GM21423 (cell line): ENCODE measurements around the gene DDX3Y.
A peak's percentile ranks its signal among the peaks of the same experiment; 100 is the strongest.

ENCODE experiments used
- ATAC-seq: cut with Tn5 transposase; IDR thresholded peaks from one replicate; pipeline ENCODE4 v1.9.1; 2021; ENCODE audit warnings: mild to moderate bottlenecking, moderate library complexity; ENCODE audit not compliant: unreplicated experiment

The DDX3Y gene

GRCh38 chrY:12904618-12905516 lies at the start of gene DDX3Y:
Gene DDX3Y, plus strand, starts transcription at chrY:12904868. Its CDS starts 69 bp downstream, at chrY:12904937.
- ATAC-seq = peak; percentile 84

DNA sequence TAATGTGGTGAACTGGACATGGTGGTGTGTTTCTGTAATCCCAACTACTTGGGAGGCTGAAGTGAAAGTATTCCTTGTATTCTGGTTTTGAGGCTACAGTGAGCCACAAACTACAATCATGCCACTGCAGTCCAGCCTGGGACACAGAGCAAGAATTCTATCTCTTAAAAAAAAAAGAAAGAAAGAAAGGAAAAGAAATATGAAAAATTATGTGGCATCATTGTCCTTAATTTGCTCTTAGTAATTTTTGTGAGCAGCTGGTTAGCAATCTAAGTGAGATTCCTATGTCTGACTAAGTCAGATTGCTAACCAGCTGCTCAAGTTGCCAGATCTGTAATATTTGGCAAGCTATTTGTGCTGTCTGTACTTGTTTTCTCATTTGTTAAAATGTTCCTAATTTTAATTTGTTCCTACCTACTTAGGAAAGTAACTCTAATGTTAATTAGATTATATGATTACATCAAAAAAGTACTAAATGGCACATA lies 48.8 kb upstream of the DDX3Y start:
- no peak for ATAC-seq

DNA sequence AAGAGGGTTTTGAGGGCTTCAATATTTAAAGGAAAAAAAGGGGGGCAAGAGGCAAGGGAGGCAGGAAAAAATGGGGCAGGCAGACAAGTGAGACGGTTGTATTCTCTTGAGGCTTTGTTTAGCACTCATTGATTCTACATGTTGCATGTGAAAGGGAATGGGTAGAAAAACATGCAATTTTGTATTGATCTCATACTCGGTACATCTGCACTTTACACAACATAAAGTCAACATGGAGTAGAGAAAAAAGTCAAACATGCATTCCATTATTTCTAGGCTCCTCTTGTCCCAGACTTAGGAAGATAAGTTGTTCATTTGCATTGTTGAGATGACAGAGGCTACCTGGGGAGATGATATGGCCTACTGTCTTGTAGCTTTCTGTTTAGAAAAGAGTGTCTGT lies 36.7 kb upstream of the DDX3Y start:
- ATAC-seq = no peak

DNA sequence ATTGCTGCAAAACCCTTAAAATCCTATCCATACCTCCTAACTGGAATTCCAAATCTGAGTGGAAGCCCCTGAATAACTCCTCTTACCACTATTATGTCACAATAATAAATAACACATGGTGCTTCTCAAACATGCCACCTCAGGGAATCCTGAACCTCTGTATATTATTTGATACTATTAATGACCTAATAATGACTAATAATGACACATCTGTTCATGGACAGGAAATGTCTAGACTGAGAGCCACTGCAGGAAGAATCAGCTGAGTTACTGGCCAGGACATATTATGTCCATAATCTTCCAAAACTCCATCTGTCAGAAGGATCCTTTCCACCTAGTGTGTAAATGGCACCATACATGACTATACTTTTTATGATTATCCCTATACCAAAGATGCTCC lies 7.7 kb upstream of the DDX3Y start:
- ATAC-seq = no peak

- ATAC-seq = no peak
These were observed 6.1 kb upstream of the DDX3Y start for GRCh38 chrY:12898604-12899003.

- peak; percentile 47 for ATAC-seq
These were observed 827 bp downstream of the DDX3Y start for GRCh38 chrY:12905517-12905872.

GRCh38 chrY:12905895-12906294 lies 1.2 kb downstream of the DDX3Y start:
- no peak for ATAC-seq

GRCh38 chrY:12913541-12913940 lies 8.9 kb downstream of the DDX3Y start:
- ATAC-seq = no peak

DNA sequence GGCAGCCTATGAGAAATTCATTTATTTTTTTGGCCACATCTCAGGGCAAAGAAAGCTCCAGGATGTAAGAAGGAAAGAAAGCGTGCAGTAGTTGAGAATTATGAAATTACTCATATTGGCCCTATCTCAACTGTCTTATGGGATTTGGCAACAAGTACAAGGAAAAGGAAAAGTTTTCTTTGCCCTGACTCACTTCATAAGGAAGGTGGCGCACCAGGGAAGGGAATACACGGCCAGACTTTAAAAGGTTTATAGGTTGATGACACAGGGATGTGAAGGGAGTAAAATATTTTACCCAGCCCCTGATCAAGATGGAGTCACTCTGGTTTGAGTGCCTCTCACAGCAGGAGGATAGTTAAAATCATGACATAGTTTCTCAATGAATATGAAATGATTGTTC lies 23.4 kb downstream of the DDX3Y start:
- ATAC-seq = no peak

DNA sequence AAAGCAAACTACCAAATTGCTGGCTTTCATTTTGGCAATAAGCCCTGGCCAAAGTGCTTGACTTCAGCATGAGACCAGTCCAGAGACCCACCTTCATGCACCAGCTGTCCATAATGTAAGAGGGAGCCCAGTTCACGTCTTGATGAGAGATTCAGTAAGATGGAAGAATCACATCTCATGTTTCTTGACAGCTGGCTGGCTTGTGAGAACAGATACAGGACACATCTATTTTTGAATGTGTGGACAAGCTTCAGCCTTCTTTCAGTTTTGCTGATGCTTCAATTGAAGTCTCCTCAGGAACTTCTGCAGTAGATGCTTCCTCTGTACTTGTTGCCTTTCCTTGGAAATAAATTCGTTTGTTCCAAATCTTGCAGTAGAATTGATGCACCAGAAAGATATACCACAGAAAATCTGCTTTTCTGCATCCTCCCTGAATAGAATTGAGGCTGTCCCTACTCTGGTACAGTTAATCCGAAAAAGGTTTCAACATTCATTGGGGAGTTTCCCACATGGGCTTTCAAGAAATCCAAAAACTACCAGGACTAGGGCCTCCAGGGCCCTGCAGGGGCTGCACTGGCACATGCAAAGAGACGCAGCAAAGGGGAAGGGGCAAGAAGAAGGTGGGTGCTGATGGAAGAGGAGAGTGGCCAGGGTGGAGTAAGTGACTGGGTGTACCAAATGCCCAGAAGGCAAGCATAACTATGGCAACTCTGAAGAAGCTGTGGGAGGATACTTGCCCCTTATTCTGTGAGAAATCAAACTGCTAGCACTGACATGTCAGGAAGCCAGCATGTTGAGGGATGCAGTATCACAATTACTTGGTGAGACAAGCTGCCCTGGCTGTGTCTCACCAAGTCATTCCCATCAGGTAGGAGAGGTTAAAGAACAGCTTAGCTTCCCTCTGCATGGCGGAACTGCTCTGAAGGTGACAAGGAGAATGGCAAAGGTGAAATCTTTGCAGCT lies 37.3 kb downstream of the DDX3Y start:
- no peak for ATAC-seq
